ENCODE data around the gene RUNX2.

DNA sequence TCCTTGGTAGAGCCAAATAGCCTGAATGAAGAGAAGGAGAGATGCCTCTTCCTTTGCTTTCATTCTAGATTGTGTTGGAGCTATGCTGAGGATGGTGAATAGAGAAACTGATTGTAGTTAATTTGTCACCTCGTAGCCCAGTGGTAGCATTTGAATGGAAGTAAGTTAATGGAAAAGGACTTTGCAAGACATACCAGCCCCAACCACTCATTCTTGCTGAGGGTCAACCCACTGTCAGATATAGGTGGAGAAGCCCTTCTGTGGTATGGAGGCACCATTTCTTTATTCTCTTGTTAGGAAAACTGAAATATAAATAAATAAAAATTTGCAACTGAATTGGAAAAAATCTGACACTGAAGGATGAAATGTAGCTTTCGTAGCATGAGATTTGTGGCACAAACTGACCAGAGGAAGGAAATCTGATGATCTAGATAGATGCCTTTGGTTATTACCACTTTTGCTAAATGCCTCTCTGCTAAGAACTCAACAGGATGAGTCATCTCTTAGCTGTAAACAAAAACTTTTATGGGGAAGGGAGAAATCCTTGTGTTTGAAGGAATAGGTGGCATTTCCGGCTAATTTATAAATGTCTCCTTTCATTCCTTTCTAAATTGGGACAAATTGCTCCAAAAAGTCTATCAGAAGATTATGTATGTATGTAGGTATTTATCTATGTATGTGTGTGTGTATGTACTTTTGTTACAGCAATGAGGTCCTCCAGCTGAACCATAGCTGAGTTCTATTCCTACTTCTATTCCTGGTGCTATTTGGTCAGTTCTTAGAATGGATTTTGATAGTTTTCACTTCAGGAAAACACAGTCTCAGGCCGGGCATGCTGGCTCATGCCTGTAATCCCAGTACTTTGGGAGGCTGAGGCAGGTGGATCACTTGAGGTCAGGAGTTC lies 126.1 kb downstream of the RUNX2 start:
- TF ChIP-seq CTCF (IDR thresholded peaks at IDR 0.05) (no peak), POLR2A (IDR thresholded peaks at IDR 0.05) (no peak)

Data from breast epithelium (tissue), 3 donors.